HepG2 (cell line): ENCODE data around the gene HSPA1L. TPM values are rescaled to one million over a fixed set of nuclear protein-coding genes. Genes with fewer than 3 reads are reported as not detected.

Experiments used
- ARID3A ChIP-seq: IDR thresholded peaks from 2 replicates; pipeline ENCODE4 v1.6.1; 2012; ENCODE audit warnings: low read depth, low read length, improper control_type of control experiment
- ATF7 ChIP-seq, 2 experiments: fragments of 450-650 bp in 1 of 2; sonication (generic) in 1 of 2; formaldehyde crosslinking in 1 of 2; IDR thresholded peaks; 2 replicates each; pipeline versions ENCODE4 v1.4.0 to v1.6.1; 2016 to 2020; ENCODE audit warnings: antibody characterized with exemption in 1 of 2, mild to moderate bottlenecking in 1 of 2, missing genetic modification reagents in 1 of 2
- ATM ChIP-seq: fragments of 450-650 bp; IDR thresholded peaks from 2 replicates; pipeline ENCODE4 v1.7.1; 2017; ENCODE audit warnings: mild to moderate bottlenecking, borderline replicate concordance
- E2F2 ChIP-seq: sonication (generic); formaldehyde crosslinking; IDR thresholded peaks from 2 replicates; pipeline ENCODE4 v1.4.0; 2020; ENCODE audit warnings: missing genetic modification reagents, borderline replicate concordance
- HNRNPL ChIP-seq: fragments of 200-400 bp; formaldehyde crosslinking; IDR thresholded peaks from 2 replicates; pipeline ENCODE4 v1.6.1; 2017; ENCODE audit warnings: mild to moderate bottlenecking, low read depth, low read length
- HNRNPUL1 ChIP-seq: fragments of 200-400 bp; formaldehyde crosslinking; IDR thresholded peaks from 2 replicates; pipeline ENCODE4 v1.6.1; 2017; ENCODE audit warnings: low read depth, mild to moderate bottlenecking, low read length, moderate library complexity
- JDP2 ChIP-seq: sonication (generic); formaldehyde crosslinking; IDR thresholded peaks from 2 replicates; pipeline ENCODE4 v1.8.1; 2022; ENCODE audit warnings: missing genetic modification reagents, borderline replicate concordance
- NCOA5 ChIP-seq: sonication (generic); formaldehyde crosslinking; IDR thresholded peaks from 2 replicates; pipeline ENCODE4 v1.4.0; 2020; ENCODE audit warnings: missing genetic modification reagents
- POLR2AphosphoS2 ChIP-seq: IDR thresholded peaks from 2 replicates; pipeline ENCODE4 v1.6.1; 2011; ENCODE audit warnings: low read depth, low read length, improper control_type of control experiment
- TBX3 ChIP-seq: fragments of 450-650 bp; IDR thresholded peaks from 2 replicates; pipeline ENCODE4 v1.6.1; 2017; ENCODE audit warnings: antibody characterized with exemption, mild to moderate bottlenecking, inconsistent platforms, borderline replicate concordance
- ZBTB3 ChIP-seq: sonication (generic); formaldehyde crosslinking; IDR thresholded peaks from 2 replicates; pipeline ENCODE4 v1.4.0; 2020; ENCODE audit warnings: low read depth, mild to moderate bottlenecking, moderate library complexity, missing genetic modification reagents, borderline replicate concordance
- ZFYVE20 ChIP-seq: sonication (generic); formaldehyde crosslinking; IDR thresholded peaks from 2 replicates; pipeline ENCODE4 v1.8.0; 2023; ENCODE audit warnings: low read depth, mild to moderate bottlenecking, moderate library complexity, missing genetic modification reagents, borderline replicate concordance
- ZIK1 ChIP-seq: sonication (generic); formaldehyde crosslinking; IDR thresholded peaks from 2 replicates; pipeline ENCODE4 v1.5.0; 2020; ENCODE audit warnings: mild to moderate bottlenecking, low read depth, missing genetic modification reagents, borderline replicate concordance
- ZMYM2 ChIP-seq: sonication (generic); formaldehyde crosslinking; IDR thresholded peaks from 2 replicates; pipeline ENCODE4 v1.8.0; 2022; ENCODE audit warnings: mild to moderate bottlenecking, missing genetic modification reagents
- ZNF609 ChIP-seq: sonication (generic); formaldehyde crosslinking; IDR thresholded peaks from 2 replicates; pipeline ENCODE4 v1.4.0; 2020; ENCODE audit warnings: mild to moderate bottlenecking, missing genetic modification reagents, borderline replicate concordance
- ZNF615 ChIP-seq: sonication (generic); formaldehyde crosslinking; IDR thresholded peaks from 2 replicates; pipeline ENCODE4 v1.5.0; 2020; ENCODE audit warnings: mild to moderate bottlenecking, missing genetic modification reagents, borderline replicate concordance
- ZNF703 ChIP-seq: sonication (generic); formaldehyde crosslinking; IDR thresholded peaks from 2 replicates; pipeline ENCODE4 v1.5.1; 2020; ENCODE audit warnings: missing genetic modification reagents, mild to moderate bottlenecking, moderate library complexity, borderline replicate concordance
- ZNF784 ChIP-seq: sonication (generic); formaldehyde crosslinking; IDR thresholded peaks from 2 replicates; pipeline ENCODE4 v1.5.1; 2020; ENCODE audit warnings: missing genetic modification reagents, mild to moderate bottlenecking, borderline replicate concordance
- polyA plus RNA-seq, 8 experiments: library from polyadenylated mRNA; depleted of rRNA in 3 of 8; stranded (reverse) in 7 of 8; unstranded in 1 of 8; fragments of >200 nt; fragmentation: Illumina TruSeq in 4 of 8; extraction: Trizol in 4 of 8; gene quantifications; 2 replicates each; pipeline versions ENCODE4 v1.2.1 to v1.2.3, GENCODE V29; 2011 to 2016; ENCODE audit warnings: low read depth in 4 of 8, missing spikeins in 1 of 8, mixed read lengths in 1 of 8; ENCODE audit not compliant: insufficient read depth in 1 of 8
- total RNA-seq, 5 experiments: library from RNA; depleted of rRNA; stranded (reverse); fragments of >200 nt; fragmentation: Illumina TruSeq; extraction: Trizol; gene quantifications; 2 replicates each; pipeline ENCODE4 v1.2.3, GENCODE V29; 2016; ENCODE audit warnings: low read depth in 1 of 5

HSPA1L gene
- total and polyA plus RNA-seq, 2 of the 13 experiments (the other 11 are each of a cell fraction or from before 2014, with no cell fraction given): 0.55 to 1.0 TPM

- no peak for TF ChIP-seq ZMYM2 (CRISPR knock-in tag)
- TF ChIP-seq ZFYVE20 (CRISPR knock-in tag): no peak
- 0 out of 2 replicates have a peak, but pooled peaks have one; percentile 9 for TF ChIP-seq TBX3
- no peak for TF ChIP-seq JDP2
- no peak for TF ChIP-seq E2F2
- no peak for TF ChIP-seq NCOA5
- peak; percentile 83; the same call in 1 of the 2 replicates for TF ChIP-seq ZNF703 (CRISPR knock-in tag)
- TF ChIP-seq ZBTB3 (CRISPR knock-in tag): no peak; the same call in 1 of the 2 replicates
- peak; percentile 63 for TF ChIP-seq ZNF609 (CRISPR knock-in tag)
- TF ChIP-seq ATM: no peak
- TF ChIP-seq ZNF784 (CRISPR knock-in tag): peak; percentile 38; the same call in 1 of the 2 replicates
- 0 out of 2 replicates have a peak, but pooled peaks have one; percentile 52 for TF ChIP-seq ZIK1 (CRISPR knock-in tag)
- no peak for TF ChIP-seq ZNF615
- TF ChIP-seq HNRNPUL1: no peak
- peak; percentile 96; the same call in 1 of the 2 replicates for TF ChIP-seq POLR2AphosphoS2
- TF ChIP-seq ARID3A: no peak; the same call in 1 of the 2 replicates
- TF ChIP-seq ATF7 (IDR thresholded peaks at IDR 0.05): no peak
- TF ChIP-seq ATF7 (CRISPR knock-in tag; IDR thresholded peaks at IDR 0.05): no peak
- peak; percentile 88 for TF ChIP-seq HNRNPL
These were observed 47.5 kb upstream of the HSPA1L start, which contains the start of gene NEU1 (continued) for GRCh38 chr6:31862344-31863235.
